ENCODE data around the gene RHOH.
"Not testable (repeated sequence)": the region's sequence is repeated elsewhere in the genome, so short reads cannot be mapped to it uniquely, and the experiment has no call there.

RHOH gene, protein sequence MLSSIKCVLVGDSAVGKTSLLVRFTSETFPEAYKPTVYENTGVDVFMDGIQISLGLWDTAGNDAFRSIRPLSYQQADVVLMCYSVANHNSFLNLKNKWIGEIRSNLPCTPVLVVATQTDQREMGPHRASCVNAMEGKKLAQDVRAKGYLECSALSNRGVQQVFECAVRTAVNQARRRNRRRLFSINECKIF

DNA sequence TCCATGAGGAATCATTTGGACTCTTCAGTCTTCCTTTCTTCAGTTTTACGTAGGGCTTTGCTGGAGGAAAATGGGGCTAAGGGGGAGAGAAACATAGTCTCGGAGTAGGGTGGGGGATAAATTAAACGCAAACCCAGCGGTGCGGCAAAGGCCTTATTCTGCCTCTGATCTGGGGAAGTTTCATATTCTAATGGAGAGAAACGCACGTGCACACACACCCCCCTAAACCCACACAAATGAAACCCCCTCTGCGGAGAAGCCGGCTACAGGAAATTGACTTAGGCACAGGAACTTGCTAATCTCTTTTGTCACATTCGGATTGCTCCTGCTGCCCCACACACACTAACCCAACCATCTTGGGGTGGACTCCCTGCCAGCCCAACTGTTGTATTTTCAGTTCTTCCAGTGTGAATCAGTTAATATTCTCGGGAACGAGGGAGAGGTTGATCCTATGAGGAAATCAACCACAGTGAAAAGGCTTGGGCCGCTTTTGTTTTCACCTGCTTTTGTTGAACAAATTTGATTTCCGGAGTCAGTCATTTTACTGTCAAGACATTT, at the start of gene RHOH:
TSS of gene RHOH (plus strand) at position 308 of the 558 bp plus-strand sequence. CDS start 46,356 bp downstream, outside the sequence.
- no peak for DNase-seq

GRCh38 chr4:40147490-40147889, 49.3 kb upstream of the RHOH start:
- DNase-seq, result not testable (repeated sequence)

DNA sequence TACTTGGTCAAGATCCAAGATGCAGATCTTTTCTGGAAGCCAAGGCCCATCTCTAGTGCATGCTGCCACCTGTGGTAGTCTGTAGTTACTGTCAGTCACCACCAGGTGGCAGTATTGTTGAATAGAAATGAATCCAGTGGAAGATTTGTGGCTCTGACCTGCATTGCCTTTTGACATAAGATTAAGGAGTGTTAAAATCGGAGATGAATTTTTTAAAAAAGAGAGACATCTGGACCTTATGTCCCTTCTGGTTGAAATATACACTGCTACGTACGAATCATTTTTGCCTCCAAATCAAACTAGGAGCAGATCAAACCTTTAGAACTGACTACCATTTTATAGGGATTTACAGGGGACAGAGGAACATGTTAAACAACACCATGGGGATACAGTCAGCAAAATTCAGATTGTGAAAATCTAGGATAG, 46.9 kb upstream of the RHOH start:
- peak; percentile 60 to 81 for DNase-seq

DNA sequence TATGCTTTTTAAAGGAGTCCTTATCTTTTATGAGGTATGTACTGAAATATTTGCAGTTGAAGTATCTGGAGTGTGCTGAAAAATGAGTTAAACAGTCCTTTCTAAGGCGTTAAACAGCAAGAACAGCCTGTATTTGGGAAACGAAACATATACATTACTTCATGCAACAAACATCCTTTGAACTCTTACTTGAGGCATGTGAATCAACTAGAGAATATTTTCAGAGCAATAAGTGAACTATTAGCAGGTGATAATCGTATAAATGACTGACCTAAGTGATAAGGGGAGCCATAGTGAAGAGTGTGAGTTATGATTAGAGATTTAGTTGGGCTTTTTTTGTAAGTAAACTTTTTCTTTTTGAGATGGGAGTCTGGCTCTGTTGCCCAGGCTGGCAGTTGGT, 45.9 kb upstream of the RHOH start:
- no peak for DNase-seq

GRCh38 chr4:40152637-40153036, 44.2 kb upstream of the RHOH start:
- no peak for DNase-seq

DNA sequence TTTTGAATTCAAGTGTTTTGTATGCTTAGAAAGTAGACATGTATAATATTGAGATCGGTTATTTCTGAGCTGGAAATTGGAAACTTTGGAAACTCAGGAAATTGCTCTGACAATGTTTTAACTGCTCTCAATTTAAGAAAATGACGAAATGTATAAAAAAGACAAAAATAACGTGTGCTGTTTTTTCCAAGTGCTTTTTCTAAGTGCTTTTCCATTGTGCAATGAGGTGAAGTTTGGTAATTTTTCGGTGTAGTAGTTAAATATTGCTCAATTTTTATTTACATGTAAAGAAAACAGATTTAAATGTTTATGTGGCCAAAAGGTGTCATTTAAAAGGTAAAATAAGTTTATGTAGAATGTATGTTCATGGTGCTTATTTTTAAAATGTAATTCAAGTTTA, 39.4 kb upstream of the RHOH start:
- DNase-seq, result no peak

DNA sequence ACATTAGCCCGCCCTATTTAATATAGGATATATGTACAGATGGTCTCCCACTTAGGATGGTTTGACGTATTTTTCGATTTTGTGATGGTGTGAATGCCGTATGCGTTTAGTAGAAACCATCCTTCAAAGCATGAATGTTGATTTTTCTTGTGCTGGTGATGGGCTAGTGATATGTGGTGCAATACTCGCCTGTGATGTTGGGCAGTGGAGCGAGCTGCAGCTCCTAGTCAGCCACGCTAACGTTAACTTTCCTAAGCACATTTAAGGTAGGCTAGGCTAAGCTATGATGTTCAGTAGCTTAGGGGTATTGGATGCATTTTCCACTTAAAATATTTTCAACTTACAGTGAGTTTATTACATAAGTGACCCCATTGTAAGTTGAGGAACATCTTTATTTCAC, 36.6 kb upstream of the RHOH start:
- DNase-seq, result no peak

DNA sequence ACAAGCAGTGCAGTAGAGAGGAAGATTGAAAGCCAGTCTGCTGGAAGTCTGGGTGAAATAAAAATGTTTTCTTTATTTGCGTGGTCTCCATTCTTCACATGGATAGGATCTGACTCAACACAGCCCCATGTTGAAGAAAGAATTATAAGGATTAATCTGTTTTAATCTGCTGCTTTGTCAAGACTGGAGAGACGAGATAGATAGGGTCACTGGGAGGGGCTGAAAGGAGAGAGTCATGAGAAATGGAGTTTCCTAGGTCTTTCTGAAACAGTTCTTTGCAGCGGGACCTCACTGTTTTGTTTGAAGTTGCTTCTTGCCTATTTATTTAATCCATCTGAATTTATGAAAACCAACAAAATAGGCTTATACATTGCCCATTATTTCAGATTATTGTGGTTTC, 32.4 kb upstream of the RHOH start:
- no peak for DNase-seq

GRCh38 chr4:40165916-40166315, 30.9 kb upstream of the RHOH start:
- DNase-seq, result no peak

DNA sequence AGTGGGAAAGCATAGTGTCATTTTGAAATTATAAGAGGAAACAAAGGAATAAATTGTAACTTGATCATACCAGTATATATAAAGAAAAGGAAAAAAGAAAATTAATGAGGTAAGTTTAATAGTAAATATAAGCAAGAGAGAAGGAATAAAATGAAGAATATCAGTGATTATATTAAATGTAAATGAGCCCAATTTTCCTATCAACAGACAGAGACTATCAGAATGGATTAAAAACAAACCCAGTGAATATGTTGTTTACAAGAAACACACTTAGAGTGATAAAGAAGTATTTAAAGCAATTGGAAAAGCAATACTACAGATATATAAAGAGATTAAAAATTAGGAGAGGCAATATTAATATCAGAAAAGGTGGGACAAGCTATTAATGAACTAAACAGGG, 28.8 kb upstream of the RHOH start:
- DNase-seq, result no peak

- DNase-seq, result no peak
Measured at GRCh38 chr4:40170588-40170987, 26.2 kb upstream of the RHOH start.

GRCh38 chr4:40173470-40173875, 23.4 kb upstream of the RHOH start:
- no peak for DNase-seq

- DNase-seq, result no peak
Measured at GRCh38 chr4:40176602-40177001, 20.2 kb upstream of the RHOH start.

DNA sequence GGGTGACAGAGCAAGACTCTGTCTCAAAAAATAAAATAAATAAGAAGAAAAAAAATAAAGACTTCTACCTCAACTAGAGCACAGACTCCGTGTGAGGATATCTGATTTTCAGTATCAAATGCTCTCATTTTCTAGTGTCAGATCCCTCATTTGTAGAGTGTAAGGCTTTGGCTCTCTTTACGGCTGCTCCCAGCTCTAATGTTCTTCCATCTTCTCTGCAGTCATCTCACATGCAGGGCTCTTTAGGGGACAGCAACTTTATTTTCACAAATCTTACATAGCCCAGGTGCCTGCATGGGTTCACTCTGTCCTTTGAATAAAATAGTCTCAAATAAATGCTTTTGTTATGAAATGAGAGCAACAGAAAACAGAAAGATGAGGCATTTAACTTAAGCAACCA, 19.2 kb upstream of the RHOH start:
- no peak for DNase-seq

- DNase-seq, result no peak
Measured at GRCh38 chr4:40178672-40179071, 18.2 kb upstream of the RHOH start.

- no peak for DNase-seq
Measured at GRCh38 chr4:40179360-40179759, 17.5 kb upstream of the RHOH start.

DNA sequence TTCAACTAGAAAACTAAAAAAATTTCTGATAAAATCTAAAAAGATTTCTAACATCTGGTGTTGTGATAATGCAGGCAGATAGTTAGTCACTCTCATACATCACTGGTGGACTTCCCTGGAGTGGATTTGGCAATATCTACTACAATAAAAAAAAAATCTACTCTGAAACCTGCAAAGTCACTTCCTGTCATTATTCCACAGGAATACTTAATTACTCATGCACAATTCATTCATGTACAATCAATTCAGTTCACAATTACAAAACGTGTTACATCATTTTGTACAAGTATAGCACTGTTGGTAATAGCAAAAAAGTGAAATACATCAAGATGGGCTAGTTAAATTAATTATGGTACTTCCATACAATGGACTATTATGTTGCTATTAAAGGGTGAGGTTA, 16.5 kb upstream of the RHOH start:
- DNase-seq, result no peak

- no peak for DNase-seq
Measured at GRCh38 chr4:40182001-40182400, 14.8 kb upstream of the RHOH start.

DNA sequence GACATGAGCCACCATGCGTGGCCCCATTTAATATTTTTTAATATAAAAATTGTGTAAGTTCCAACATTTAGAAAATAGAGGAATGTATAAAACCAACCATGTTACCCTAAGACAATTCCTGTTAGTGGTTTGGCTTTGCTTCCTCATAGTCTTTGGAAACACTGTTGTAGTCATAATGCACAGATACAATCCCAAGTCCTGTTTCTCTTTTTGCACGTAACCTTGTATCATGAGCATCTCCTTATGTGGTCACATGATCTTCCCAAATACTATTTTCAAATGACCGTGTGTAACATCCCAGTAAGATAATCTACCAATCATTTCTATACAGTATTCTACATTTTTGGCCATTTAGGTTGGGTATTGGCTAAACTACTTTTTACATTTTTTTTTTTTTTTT, 13.9 kb upstream of the RHOH start:
- no peak for DNase-seq

GRCh38 chr4:40183615-40184411, 13.0 kb upstream of the RHOH start:
- DNase-seq, result no peak

DNA sequence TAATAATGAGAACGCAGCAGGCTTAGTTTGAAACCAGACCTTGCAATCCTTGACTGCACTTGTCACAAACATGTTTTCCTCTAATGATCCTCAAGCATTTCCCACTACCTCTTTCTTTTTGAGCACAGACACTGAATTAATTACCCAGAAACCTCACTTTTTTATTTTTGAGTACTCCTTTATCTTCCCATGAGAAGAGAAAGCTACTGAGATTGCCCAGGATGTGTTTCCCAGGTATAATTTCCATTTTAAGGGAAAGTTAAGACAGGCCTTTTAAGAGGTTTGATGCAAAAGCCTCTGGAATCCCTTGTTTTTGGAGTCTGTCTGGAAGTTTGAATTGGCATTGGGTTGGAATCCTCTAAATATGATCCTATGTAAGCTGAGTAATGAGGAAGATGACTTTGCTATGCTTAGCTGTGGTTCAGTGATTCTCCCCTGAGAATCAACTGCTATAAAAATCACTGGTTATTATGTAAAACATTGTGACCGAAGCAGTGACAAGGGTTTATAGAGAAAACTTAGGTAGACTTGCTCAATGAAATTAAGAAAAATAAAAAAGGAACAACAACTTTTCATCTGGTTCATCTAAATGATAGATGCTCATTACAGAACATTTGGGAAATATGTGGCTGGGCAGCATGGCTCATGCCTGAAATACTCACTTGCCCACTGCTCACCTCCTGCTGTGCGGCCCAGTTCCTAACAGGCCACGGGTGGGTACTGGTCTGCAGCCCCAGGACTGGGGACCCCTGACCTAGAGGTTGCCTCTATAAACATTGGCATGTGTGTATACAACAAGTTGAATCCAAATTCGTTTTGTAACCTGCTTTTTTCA, 10.8 kb upstream of the RHOH start:
- no peak for DNase-seq

GRCh38 chr4:40186665-40187014, 10.2 kb upstream of the RHOH start:
- DNase-seq, result no peak

- no peak for DNase-seq
Measured at GRCh38 chr4:40187386-40187906, 9.4 kb upstream of the RHOH start.
